Keratinocyte (primary cell): ENCODE data around the gene ZBTB11. TPM values are rescaled to one million over a fixed set of nuclear protein-coding genes. Genes with fewer than 3 reads are reported as not detected.

Experiments
- DNase-seq: peaks from one replicate; pipeline ENCODE4 v3.0.0-alpha.2; 2011; ENCODE audit warnings: low read depth, missing footprints, low spot score
- FAIRE-seq: peaks from 2 replicates; lab custom pipeline; 2011; peaks lifted over from hg19 to GRCh38; lab: Jason Lieb, UNC
- H2AFZ ChIP-seq: 2 replicates; pipeline ENCODE4 v1.6.0; 2012; ENCODE audit warnings: low read length, control low read depth, inconsistent platforms; ENCODE audit not compliant: control insufficient read depth
- H3K27ac ChIP-seq: 2 replicates; pipeline ENCODE4 v1.5.1; 2011; ENCODE audit warnings: low read length; ENCODE audit not compliant: control insufficient read depth, insufficient read depth
- H3K27me3 ChIP-seq: 3 replicates; pipeline ENCODE4 v1.6.0; 2011; ENCODE audit warnings: low read length; ENCODE audit not compliant: control insufficient read depth, insufficient read depth; ENCODE audit errors: extremely low read depth
- H3K36me3 ChIP-seq, 2 experiments: 2 replicates in 1 of 2; 3 replicates in 1 of 2; pipeline ENCODE4 v1.5.1; 2011; ENCODE audit warnings: low read length in 2 of 2, mild to moderate bottlenecking in 1 of 2; ENCODE audit not compliant: control insufficient read depth in 2 of 2, insufficient read depth in 2 of 2; ENCODE audit errors: extremely low read depth in 1 of 2
- H3K4me1 ChIP-seq: 3 replicates; pipeline ENCODE4 v1.5.1; 2011; ENCODE audit warnings: low read length; ENCODE audit not compliant: control insufficient read depth, insufficient read depth; ENCODE audit errors: extremely low read depth
- H3K4me2 ChIP-seq: 3 replicates; pipeline ENCODE4 v1.6.0; 2011; ENCODE audit warnings: low read depth, low read length; ENCODE audit not compliant: control insufficient read depth, insufficient read depth; ENCODE audit errors: extremely low read depth
- H3K4me3 ChIP-seq, 3 experiments: fragments of 200-600 bp in 1 of 3; sonication (generic) in 1 of 3; 2 replicates in 2 of 3; 3 replicates in 1 of 3; pipeline ENCODE4 v1.5.1; 2011 to 2016; ENCODE audit warnings: low read length in 3 of 3, mild to moderate bottlenecking in 3 of 3, control low read depth in 2 of 3, inconsistent platforms in 1 of 3, low read depth in 1 of 3, mixed read lengths in 1 of 3, mixed run types in 1 of 3, moderate library complexity in 1 of 3; ENCODE audit not compliant: control insufficient read depth in 2 of 3, insufficient read depth in 2 of 3; ENCODE audit errors: extremely low read depth in 1 of 3
- H3K79me2 ChIP-seq: 2 replicates; pipeline ENCODE4 v1.6.0; 2012; ENCODE audit warnings: low read length; ENCODE audit not compliant: control insufficient read depth, insufficient read depth
- H3K9ac ChIP-seq: 3 replicates; pipeline ENCODE4 v1.6.0; 2011; ENCODE audit warnings: low read length; ENCODE audit not compliant: control insufficient read depth, insufficient read depth; ENCODE audit errors: extremely low read depth
- H3K9me1 ChIP-seq: 3 replicates; pipeline ENCODE4 v1.6.0; 2011; ENCODE audit warnings: low read length; ENCODE audit not compliant: control insufficient read depth, insufficient read depth; ENCODE audit errors: extremely low read depth
- H3K9me3 ChIP-seq: 2 replicates; pipeline ENCODE4 v1.5.1; 2012; ENCODE audit warnings: low read depth, low read length; ENCODE audit not compliant: control insufficient read depth
- H4K20me1 ChIP-seq: 3 replicates; pipeline ENCODE4 v1.6.0; 2011; ENCODE audit warnings: low read length; ENCODE audit not compliant: control insufficient read depth, insufficient read depth; ENCODE audit errors: extremely low read depth
- CTCF ChIP-seq, 3 experiments: IDR thresholded peaks in 1 of 3; conservative IDR thresholded peaks in 1 of 3; optimal IDR thresholded peaks in 1 of 3; 2 replicates in 2 of 3; 3 replicates in 1 of 3; pipeline versions ENCODE3 to v1.5.1; 2011; ENCODE audit warnings: low read length in 3 of 3, mild to moderate bottlenecking in 3 of 3, moderate library complexity in 2 of 3, control low read depth in 1 of 3, inconsistent platforms in 1 of 3; ENCODE audit not compliant: insufficient read depth in 2 of 3; ENCODE audit errors: extremely low read depth in 1 of 3
- EZH2 ChIP-seq: IDR thresholded peaks from one replicate; pipeline ENCODE4 v1.6.1; 2012; ENCODE audit warnings: inconsistent platforms, mild to moderate bottlenecking, low read length, moderate library complexity
- dilution Hi-C: fragments of 300-500 bp; cut with MboI; formaldehyde crosslinking; loops from one replicate; pipeline ENCODE4 v1.7.0; 2020; ENCODE audit warnings: low sequenced_read_pairs; ENCODE audit not compliant: extremely low pct_ligation_motif_present
- polyA plus RNA-seq, 5 experiments: library from polyadenylated mRNA; depleted of rRNA in 3 of 5; stranded (reverse) in 3 of 5; stranded (forward) in 1 of 5; unstranded in 1 of 5; fragments of >200 nt; gene quantifications; 1 replicate in 1 of 5; 2 replicates in 3 of 5; 3 replicates in 1 of 5; pipeline versions ENCODE4 v1.2.1 to v1.2.3, GENCODE V29; 2011 to 2012; ENCODE audit warnings: missing spikeins in 2 of 5, low read depth in 1 of 5, low replicate concordance in 1 of 5

The ZBTB11 gene
- polyA plus RNA-seq, 1 donor (not counting 4 experiments of a cell fraction or from before 2014, with no cell fraction given), result 19.7 TPM

- H2AFZ ChIP-seq, result no peak overlapping the region
- H3K9me3 ChIP-seq, result no peaks in the 10 kb centered on the region
- no peak overlapping the region for H3K9ac ChIP-seq
- no peaks in the 10 kb centered on the region for H3K4me1 ChIP-seq
- no peaks in the 10 kb centered on the region for H3K27me3 ChIP-seq
- H3K79me2 ChIP-seq, result peaks cover 10% of the 10 kb centered on the region
- DNase-seq (no peak), FAIRE-seq (no peak)
- TF ChIP-seq EZH2, result no peak
- no peak for TF ChIP-seq CTCF (optimal IDR thresholded peaks at IDR 0.05 in 1 of 3, IDR thresholded peaks at IDR 0.05 in 1 of 3, conservative IDR thresholded peaks at IDR 0.05 in 1 of 3; ENCODE audit: extremely low read depth in 1 of 3, insufficient read depth in 2 of 3, low read length in 3 of 3)
- H3K4me2 ChIP-seq, result no peak overlapping the region
- peaks cover 13 to 15% of the 10 kb centered on the region in 2 experiments for H3K36me3 ChIP-seq
- no peak overlapping the region for H3K27ac ChIP-seq
- no peak overlapping the region for H3K4me3 ChIP-seq
- dilution Hi-C loops, result no loop called here
- no peaks in the 10 kb centered on the region for H4K20me1 ChIP-seq
- H3K9me1 ChIP-seq, result no peaks in the 10 kb centered on the region
Measured at GRCh38 chr3:101667331-101667730, 9.6 kb downstream of the ZBTB11 start.

GRCh38 chr3:101665851-101666250, 11.1 kb downstream of the ZBTB11 start:
- Histone ChIP-seq H4K20me1 (no peaks in the 10 kb centered on the region), H3K4me1 (no peaks in the 10 kb centered on the region), H3K36me3 (peaks cover 10 to 17% of the 10 kb centered on the region in 2 experiments), H3K79me2 (peaks cover 2% of the 10 kb centered on the region), H3K27me3 (no peaks in the 10 kb centered on the region), H3K9me3 (no peaks in the 10 kb centered on the region), H3K9me1 (no peaks in the 10 kb centered on the region), H2AFZ (no peak overlapping the region), H3K27ac (no peak overlapping the region), H3K4me2 (no peak overlapping the region), H3K4me3 (no peak overlapping the region), H3K9ac (no peak overlapping the region)
- DNase-seq, result no peak
- dilution Hi-C loops, result no loop called here
- no peak for TF ChIP-seq CTCF (optimal IDR thresholded peaks at IDR 0.05 in 1 of 3, IDR thresholded peaks at IDR 0.05 in 1 of 3, conservative IDR thresholded peaks at IDR 0.05 in 1 of 3; ENCODE audit: extremely low read depth in 1 of 3, insufficient read depth in 2 of 3, low read length in 3 of 3)
- no peak for TF ChIP-seq EZH2
- FAIRE-seq, result no peak
